SK-N-SH treated with all-trans-retinoic acid at 6 μM for 48 hours (cell line): ENCODE data around the gene POLK.

ENCODE experiments used
- ATAC-seq: fragments of 200-7000 bp; cut with Tn5 transposase; 3 replicates; pipeline ENCODE4 v1.9.1; 2020; ENCODE audit warnings: mild to moderate bottlenecking, moderate library complexity
- ARNTL ChIP-seq: fragments of 450-650 bp; formaldehyde crosslinking; IDR thresholded peaks from 2 replicates; pipeline ENCODE4 v1.5.0; 2020; ENCODE audit warnings: low read depth, mild to moderate bottlenecking, moderate library complexity, borderline replicate concordance
- BACH2 ChIP-seq: fragments of 250-450 bp; sonication (Bioruptor Pico); IDR thresholded peaks from 2 replicates; pipeline ENCODE4 v1.9.0; 2021; ENCODE audit warnings: mild to moderate bottlenecking, borderline replicate concordance
- CSDC2 ChIP-seq: fragments of 250-450 bp; sonication (Bioruptor Pico); IDR thresholded peaks from 2 replicates; pipeline ENCODE4 v1.5.0; 2020; ENCODE audit warnings: mild to moderate bottlenecking, moderate library complexity
- ESRRG ChIP-seq: fragments of 250-450 bp; sonication (Bioruptor Pico); IDR thresholded peaks from 2 replicates; pipeline ENCODE4 v1.6.1; 2021; ENCODE audit warnings: mild to moderate bottlenecking
- GLIS3 ChIP-seq: fragments of 250-450 bp; sonication (Bioruptor Pico); IDR thresholded peaks from 2 replicates; pipeline ENCODE4 v1.5.0; 2020; ENCODE audit warnings: mild to moderate bottlenecking, moderate library complexity
- ISL1 ChIP-seq: fragments of 250-450 bp; sonication (Bioruptor Pico); IDR thresholded peaks from 2 replicates; pipeline ENCODE4 v2.1.2; 2022; ENCODE audit warnings: mild to moderate bottlenecking, moderate library complexity
- OSR1 ChIP-seq: fragments of 250-450 bp; sonication (Bioruptor Pico); IDR thresholded peaks from 2 replicates; pipeline ENCODE4 v1.8.0; 2022; ENCODE audit warnings: moderate library complexity, mild to moderate bottlenecking, inconsistent platforms
- PPARA ChIP-seq: fragments of 250-450 bp; sonication (Bioruptor Pico); IDR thresholded peaks from 2 replicates; pipeline ENCODE4 v1.5.0; 2020; ENCODE audit warnings: mild to moderate bottlenecking, borderline replicate concordance
- RARB ChIP-seq: fragments of 250-450 bp; sonication (Bioruptor Pico); IDR thresholded peaks from 2 replicates; pipeline ENCODE4 v1.8.0; 2021; ENCODE audit warnings: mild to moderate bottlenecking, moderate library complexity
- SNAI2 ChIP-seq: fragments of 250-450 bp; sonication (Bioruptor Pico); IDR thresholded peaks from 2 replicates; pipeline ENCODE4 v1.5.0; 2020; ENCODE audit warnings: mild to moderate bottlenecking, moderate library complexity
- TCF4 ChIP-seq: fragments of 250-450 bp; sonication (Bioruptor Pico); IDR thresholded peaks from 2 replicates; pipeline ENCODE4 v1.8.0; 2021; ENCODE audit warnings: mild to moderate bottlenecking, moderate library complexity, borderline replicate concordance
- TOX ChIP-seq: fragments of 250-450 bp; sonication (Bioruptor Pico); IDR thresholded peaks from 2 replicates; pipeline ENCODE4 v1.8.0; 2021; ENCODE audit warnings: mild to moderate bottlenecking, moderate library complexity, borderline replicate concordance
- ZC3H10 ChIP-seq: fragments of 250-450 bp; sonication (Bioruptor Pico); IDR thresholded peaks from 2 replicates; pipeline ENCODE4 v1.5.1; 2021; ENCODE audit warnings: mild to moderate bottlenecking, moderate library complexity
- ZFP3 ChIP-seq: fragments of 250-450 bp; sonication (Bioruptor Pico); IDR thresholded peaks from 2 replicates; pipeline ENCODE4 v1.5.0; 2020; ENCODE audit warnings: mild to moderate bottlenecking, moderate library complexity
- ZNF565 ChIP-seq: fragments of 450-650 bp; formaldehyde crosslinking; conservative IDR thresholded peaks from 2 replicates; pipeline ENCODE4 v1.5.0; 2020; ENCODE audit warnings: low read depth, mild to moderate bottlenecking, moderate library complexity
- ZNF70 ChIP-seq: fragments of 450-650 bp; formaldehyde crosslinking; IDR thresholded peaks from 2 replicates; pipeline ENCODE4 v1.5.0; 2020; ENCODE audit warnings: mild to moderate bottlenecking, moderate library complexity
- ZNF8 ChIP-seq: fragments of 450-650 bp; formaldehyde crosslinking; IDR thresholded peaks from 2 replicates; pipeline ENCODE4 v1.5.0; 2020; ENCODE audit warnings: mild to moderate bottlenecking, moderate library complexity
- TF ChIP-seq, protein P1 (sequence below): fragments of 250-450 bp; sonication (Bioruptor Pico); IDR thresholded peaks from 2 replicates; pipeline ENCODE4 v1.8.0; 2021; ENCODE audit warnings: low read depth, mild to moderate bottlenecking, moderate library complexity, borderline replicate concordance
- TF ChIP-seq, protein P2 (sequence below): fragments of 250-450 bp; sonication (Bioruptor Pico); IDR thresholded peaks from 2 replicates; pipeline ENCODE4 v1.5.1; 2020; ENCODE audit warnings: low read depth, mild to moderate bottlenecking, moderate library complexity
- TF ChIP-seq, protein P3 (sequence below): fragments of 250-450 bp; sonication (Bioruptor Pico); IDR thresholded peaks from 2 replicates; pipeline ENCODE4 v1.8.0; 2020; ENCODE audit warnings: mild to moderate bottlenecking, moderate library complexity, borderline replicate concordance
- TF ChIP-seq, protein P4 (sequence below): fragments of 250-450 bp; sonication (Bioruptor Pico); IDR thresholded peaks from 2 replicates; pipeline ENCODE4 v1.5.0; 2020; ENCODE audit warnings: mild to moderate bottlenecking, moderate library complexity
- TF ChIP-seq, protein P5 (sequence below): fragments of 250-450 bp; sonication (Bioruptor Pico); IDR thresholded peaks from 2 replicates; pipeline ENCODE4 v1.5.1; 2021; ENCODE audit warnings: mild to moderate bottlenecking, moderate library complexity

Gene POLK

DNA sequence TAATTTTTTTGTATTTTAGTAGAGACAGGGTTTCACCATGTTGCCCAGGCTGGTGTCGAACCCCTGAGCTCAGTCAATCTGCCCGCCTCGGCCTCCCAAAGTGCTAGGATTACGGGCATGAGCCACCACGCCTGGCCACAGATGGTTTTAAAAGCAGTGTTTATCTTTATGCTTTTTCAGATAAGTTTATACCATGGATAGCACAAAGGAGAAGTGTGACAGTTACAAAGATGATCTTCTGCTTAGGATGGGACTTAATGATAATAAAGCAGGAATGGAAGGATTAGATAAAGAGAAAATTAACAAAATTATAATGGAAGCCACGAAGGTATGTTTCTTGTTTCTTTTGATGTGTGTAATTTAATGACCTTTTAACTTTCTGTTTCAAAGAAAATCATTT, 35.1 kb downstream of the POLK start:
- no peak for TF ChIP-seq RARB (CRISPR knock-in tag)
- no peak for TF ChIP-seq PPARA (CRISPR knock-in tag)
- TF ChIP-seq, all 23 proteins: peak for 0

DNA sequence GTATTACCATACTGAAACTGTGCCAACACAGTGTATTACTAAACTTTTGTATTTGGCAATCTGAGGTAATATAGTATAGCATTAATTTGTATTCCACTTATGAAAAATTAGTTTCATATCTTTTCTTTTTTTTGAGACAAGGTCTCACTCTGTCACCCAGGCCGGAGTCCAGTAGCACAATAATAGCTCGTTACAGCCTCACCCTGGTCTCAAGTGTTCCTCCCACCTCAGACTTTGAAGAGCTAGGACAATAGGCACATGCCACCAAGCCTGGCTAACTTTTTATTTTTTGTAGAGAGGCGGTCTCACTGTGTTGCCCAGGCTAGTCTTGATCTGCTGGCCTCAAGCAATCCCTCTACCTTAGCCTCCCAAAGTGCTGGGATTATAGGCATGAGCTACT, 36.1 kb downstream of the POLK start:
- no peak for TF ChIP-seq SNAI2
- no peak for TF ChIP-seq ARNTL (CRISPR knock-in tag)
- TF ChIP-seq ESRRG = no peak
- TF ChIP-seq, protein P1, sequence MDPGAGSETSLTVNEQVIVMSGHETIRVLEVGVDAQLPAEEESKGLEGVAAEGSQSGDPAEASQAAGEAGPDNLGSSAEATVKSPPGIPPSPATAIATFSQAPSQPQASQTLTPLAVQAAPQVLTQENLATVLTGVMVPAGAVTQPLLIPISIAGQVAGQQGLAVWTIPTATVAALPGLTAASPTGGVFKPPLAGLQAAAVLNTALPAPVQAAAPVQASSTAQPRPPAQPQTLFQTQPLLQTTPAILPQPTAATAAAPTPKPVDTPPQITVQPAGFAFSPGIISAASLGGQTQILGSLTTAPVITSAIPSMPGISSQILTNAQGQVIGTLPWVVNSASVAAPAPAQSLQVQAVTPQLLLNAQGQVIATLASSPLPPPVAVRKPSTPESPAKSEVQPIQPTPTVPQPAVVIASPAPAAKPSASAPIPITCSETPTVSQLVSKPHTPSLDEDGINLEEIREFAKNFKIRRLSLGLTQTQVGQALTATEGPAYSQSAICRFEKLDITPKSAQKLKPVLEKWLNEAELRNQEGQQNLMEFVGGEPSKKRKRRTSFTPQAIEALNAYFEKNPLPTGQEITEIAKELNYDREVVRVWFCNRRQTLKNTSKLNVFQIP (CRISPR knock-in tag) = no peak
- no peak for TF ChIP-seq ZNF70 (CRISPR knock-in tag)
- TF ChIP-seq ZNF565 (CRISPR knock-in tag) = no peak
- ATAC-seq = no peak

More for the DNA sequence above, 35.1 kb downstream of the POLK start:
- ATAC-seq = no peak

DNA sequence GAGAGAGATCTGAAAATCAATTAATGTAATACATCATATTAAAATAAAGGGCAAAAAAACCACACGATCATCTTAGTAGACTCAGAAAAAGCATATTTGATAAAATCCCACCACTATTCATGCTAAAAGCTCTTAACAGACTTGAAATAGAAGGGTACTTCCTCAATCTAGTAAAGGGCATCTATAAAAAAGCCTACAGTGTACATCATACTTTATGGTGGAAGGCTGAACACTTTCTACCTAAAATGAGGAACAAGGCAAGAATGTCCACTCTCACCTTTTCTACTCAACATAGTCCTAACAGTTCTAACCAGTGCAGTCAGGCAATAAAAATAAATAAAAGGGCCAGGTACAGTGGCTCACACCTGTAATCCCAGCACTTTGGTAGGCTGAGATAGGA, 38.9 kb downstream of the POLK start:
- no peak for ATAC-seq
- TF ChIP-seq TCF4 (CRISPR knock-in tag) (no peak), ESRRG (no peak), ISL1 (CRISPR knock-in tag) (no peak), ZNF70 (CRISPR knock-in tag) (no peak), ZFP3 (CRISPR knock-in tag) (no peak), OSR1 (CRISPR knock-in tag) (no peak)
- TF ChIP-seq, protein P2, sequence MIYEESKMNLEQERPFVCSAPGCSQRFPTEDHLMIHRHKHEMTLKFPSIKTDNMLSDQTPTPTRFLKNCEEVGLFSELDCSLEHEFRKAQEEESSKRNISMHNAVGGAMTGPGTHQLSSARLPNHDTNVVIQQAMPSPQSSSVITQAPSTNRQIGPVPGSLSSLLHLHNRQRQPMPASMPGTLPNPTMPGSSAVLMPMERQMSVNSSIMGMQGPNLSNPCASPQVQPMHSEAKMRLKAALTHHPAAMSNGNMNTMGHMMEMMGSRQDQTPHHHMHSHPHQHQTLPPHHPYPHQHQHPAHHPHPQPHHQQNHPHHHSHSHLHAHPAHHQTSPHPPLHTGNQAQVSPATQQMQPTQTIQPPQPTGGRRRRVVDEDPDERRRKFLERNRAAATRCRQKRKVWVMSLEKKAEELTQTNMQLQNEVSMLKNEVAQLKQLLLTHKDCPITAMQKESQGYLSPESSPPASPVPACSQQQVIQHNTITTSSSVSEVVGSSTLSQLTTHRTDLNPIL (CRISPR knock-in tag) = no peak
- TF ChIP-seq, protein P3, sequence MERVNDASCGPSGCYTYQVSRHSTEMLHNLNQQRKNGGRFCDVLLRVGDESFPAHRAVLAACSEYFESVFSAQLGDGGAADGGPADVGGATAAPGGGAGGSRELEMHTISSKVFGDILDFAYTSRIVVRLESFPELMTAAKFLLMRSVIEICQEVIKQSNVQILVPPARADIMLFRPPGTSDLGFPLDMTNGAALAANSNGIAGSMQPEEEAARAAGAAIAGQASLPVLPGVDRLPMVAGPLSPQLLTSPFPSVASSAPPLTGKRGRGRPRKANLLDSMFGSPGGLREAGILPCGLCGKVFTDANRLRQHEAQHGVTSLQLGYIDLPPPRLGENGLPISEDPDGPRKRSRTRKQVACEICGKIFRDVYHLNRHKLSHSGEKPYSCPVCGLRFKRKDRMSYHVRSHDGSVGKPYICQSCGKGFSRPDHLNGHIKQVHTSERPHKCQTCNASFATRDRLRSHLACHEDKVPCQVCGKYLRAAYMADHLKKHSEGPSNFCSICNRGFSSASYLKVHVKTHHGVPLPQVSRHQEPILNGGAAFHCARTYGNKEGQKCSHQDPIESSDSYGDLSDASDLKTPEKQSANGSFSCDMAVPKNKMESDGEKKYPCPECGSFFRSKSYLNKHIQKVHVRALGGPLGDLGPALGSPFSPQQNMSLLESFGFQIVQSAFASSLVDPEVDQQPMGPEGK (CRISPR knock-in tag) = no peak
- TF ChIP-seq, protein P4, sequence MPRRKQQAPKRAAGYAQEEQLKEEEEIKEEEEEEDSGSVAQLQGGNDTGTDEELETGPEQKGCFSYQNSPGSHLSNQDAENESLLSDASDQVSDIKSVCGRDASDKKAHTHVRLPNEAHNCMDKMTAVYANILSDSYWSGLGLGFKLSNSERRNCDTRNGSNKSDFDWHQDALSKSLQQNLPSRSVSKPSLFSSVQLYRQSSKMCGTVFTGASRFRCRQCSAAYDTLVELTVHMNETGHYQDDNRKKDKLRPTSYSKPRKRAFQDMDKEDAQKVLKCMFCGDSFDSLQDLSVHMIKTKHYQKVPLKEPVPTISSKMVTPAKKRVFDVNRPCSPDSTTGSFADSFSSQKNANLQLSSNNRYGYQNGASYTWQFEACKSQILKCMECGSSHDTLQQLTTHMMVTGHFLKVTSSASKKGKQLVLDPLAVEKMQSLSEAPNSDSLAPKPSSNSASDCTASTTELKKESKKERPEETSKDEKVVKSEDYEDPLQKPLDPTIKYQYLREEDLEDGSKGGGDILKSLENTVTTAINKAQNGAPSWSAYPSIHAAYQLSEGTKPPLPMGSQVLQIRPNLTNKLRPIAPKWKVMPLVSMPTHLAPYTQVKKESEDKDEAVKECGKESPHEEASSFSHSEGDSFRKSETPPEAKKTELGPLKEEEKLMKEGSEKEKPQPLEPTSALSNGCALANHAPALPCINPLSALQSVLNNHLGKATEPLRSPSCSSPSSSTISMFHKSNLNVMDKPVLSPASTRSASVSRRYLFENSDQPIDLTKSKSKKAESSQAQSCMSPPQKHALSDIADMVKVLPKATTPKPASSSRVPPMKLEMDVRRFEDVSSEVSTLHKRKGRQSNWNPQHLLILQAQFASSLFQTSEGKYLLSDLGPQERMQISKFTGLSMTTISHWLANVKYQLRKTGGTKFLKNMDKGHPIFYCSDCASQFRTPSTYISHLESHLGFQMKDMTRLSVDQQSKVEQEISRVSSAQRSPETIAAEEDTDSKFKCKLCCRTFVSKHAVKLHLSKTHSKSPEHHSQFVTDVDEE (CRISPR knock-in tag) = no peak
- TF ChIP-seq, all 23 proteins: peak for 0

DNA sequence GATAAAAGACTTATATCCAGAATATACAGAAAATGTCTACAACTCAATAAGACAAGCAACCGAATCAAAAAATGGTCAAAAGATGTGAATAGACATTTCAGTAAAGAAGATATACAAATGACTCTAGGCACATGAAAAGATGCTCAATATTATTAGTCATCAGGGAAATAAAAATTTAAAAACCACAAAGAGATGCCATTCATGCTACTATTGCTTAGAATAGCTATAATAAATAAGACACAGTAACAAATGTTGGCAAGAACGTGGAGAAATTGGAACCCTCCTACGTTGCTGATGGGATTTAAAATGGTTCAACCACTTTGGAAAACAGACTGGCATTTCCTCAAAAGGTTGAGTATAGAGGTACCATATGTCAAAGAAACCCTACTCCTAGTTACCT, 39.8 kb downstream of the POLK start:
- no peak for TF ChIP-seq OSR1 (CRISPR knock-in tag)
- TF ChIP-seq CSDC2 (CRISPR knock-in tag) = no peak
- no peak for TF ChIP-seq ZNF70 (CRISPR knock-in tag)
- TF ChIP-seq ZNF565 (CRISPR knock-in tag) = no peak
- TF ChIP-seq, protein P2 (CRISPR knock-in tag) = no peak
- TF ChIP-seq GLIS3 (CRISPR knock-in tag) = no peak
- TF ChIP-seq ARNTL (CRISPR knock-in tag) = no peak
- TF ChIP-seq TOX (CRISPR knock-in tag) = no peak
- no peak for TF ChIP-seq TCF4 (CRISPR knock-in tag)
- no peak for TF ChIP-seq RARB (CRISPR knock-in tag)
- TF ChIP-seq, protein P1 (CRISPR knock-in tag) = no peak
- TF ChIP-seq, protein P3 (CRISPR knock-in tag) = no peak
- TF ChIP-seq ZNF8 (CRISPR knock-in tag) = no peak
- TF ChIP-seq, protein P5, sequence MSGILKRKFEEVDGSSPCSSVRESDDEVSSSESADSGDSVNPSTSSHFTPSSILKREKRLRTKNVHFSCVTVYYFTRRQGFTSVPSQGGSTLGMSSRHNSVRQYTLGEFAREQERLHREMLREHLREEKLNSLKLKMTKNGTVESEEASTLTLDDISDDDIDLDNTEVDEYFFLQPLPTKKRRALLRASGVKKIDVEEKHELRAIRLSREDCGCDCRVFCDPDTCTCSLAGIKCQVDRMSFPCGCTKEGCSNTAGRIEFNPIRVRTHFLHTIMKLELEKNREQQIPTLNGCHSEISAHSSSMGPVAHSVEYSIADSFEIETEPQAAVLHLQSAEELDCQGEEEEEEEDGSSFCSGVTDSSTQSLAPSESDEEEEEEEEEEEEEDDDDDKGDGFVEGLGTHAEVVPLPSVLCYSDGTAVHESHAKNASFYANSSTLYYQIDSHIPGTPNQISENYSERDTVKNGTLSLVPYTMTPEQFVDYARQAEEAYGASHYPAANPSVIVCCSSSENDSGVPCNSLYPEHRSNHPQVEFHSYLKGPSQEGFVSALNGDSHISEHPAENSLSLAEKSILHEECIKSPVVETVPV = no peak
- TF ChIP-seq BACH2 (CRISPR knock-in tag) = no peak
- no peak for TF ChIP-seq ZC3H10 (CRISPR knock-in tag)
- peak; percentile 78 for ATAC-seq
